ENCODE results near the gene PARD6B.
"Not testable (repeated sequence)": the region's sequence is repeated elsewhere in the genome, so short reads cannot be mapped to it uniquely, and the experiment has no call there.

Gene PARD6B

GRCh38 chr20:50794846-50795634 is 63.7 kb downstream of the PARD6B start, which contains the start of gene BCAS4:
BCAS4 (plus strand) TSS chr20:50795061; CDS start chr20:50795084, 23 bp downstream.
- H3K36me3 ChIP-seq (ENCODE audit: insufficient read depth, low read length): no peaks in the 10 kb centered on the region
- peaks cover 13% of the 10 kb centered on the region; the same call in 1 of the 2 replicates for H3K4me1 ChIP-seq (ENCODE audit: insufficient read depth, low read length)
- peak within 1 kb of the TSS; percentile 64 for H3K9ac ChIP-seq (ENCODE audit: low read depth, low read length)

GRCh38 chr20:50797142-50797541 is 65.8 kb downstream of the PARD6B start:
- Histone ChIP-seq H3K36me3 (ENCODE audit: insufficient read depth, low read length) (no peaks in the 10 kb centered on the region), H3K4me1 (ENCODE audit: insufficient read depth, low read length) (no peaks in the 10 kb centered on the region), H3K9ac (ENCODE audit: low read depth, low read length) (no peak overlapping the region), H3K9me3 (ENCODE audit: control insufficient read depth, insufficient read depth, low read length) (no peaks in the 10 kb centered on the region)

More at GRCh38 chr20:50794846-50795634, 63.7 kb downstream of the PARD6B start, which contains the start of gene BCAS4:
- H3K9me3 ChIP-seq (ENCODE audit: control insufficient read depth, insufficient read depth, low read length): no peaks in the 10 kb centered on the region

- H3K9ac ChIP-seq (ENCODE audit: low read depth, low read length): no peak overlapping the region
Observed at GRCh38 chr20:50798650-50799049, 67.3 kb downstream of the PARD6B start.

GRCh38 chr20:50799176-50799889 is 68.0 kb downstream of the PARD6B start:
- no peaks in the 10 kb centered on the region for H3K36me3 ChIP-seq (ENCODE audit: insufficient read depth, low read length)
- no peaks in the 10 kb centered on the region for H3K9me3 ChIP-seq (ENCODE audit: control insufficient read depth, insufficient read depth, low read length)
- H3K4me1 ChIP-seq (ENCODE audit: insufficient read depth, low read length): no peaks in the 10 kb centered on the region
- H3K9ac ChIP-seq (ENCODE audit: low read depth, low read length): no peak overlapping the region

More at GRCh38 chr20:50798650-50799049, 67.3 kb downstream of the PARD6B start:
- no peaks in the 10 kb centered on the region for H3K4me1 ChIP-seq (ENCODE audit: insufficient read depth, low read length)
- no peaks in the 10 kb centered on the region for H3K36me3 ChIP-seq (ENCODE audit: insufficient read depth, low read length)
- H3K9me3 ChIP-seq (ENCODE audit: control insufficient read depth, insufficient read depth, low read length): no peaks in the 10 kb centered on the region

GRCh38 chr20:50799890-50800550 is 68.6 kb downstream of the PARD6B start:
- H3K9ac ChIP-seq (ENCODE audit: low read depth, low read length): no peak overlapping the region
- H3K4me1 ChIP-seq (ENCODE audit: insufficient read depth, low read length): no peaks in the 10 kb centered on the region
- no peaks in the 10 kb centered on the region for H3K36me3 ChIP-seq (ENCODE audit: insufficient read depth, low read length)
- no peaks in the 10 kb centered on the region for H3K9me3 ChIP-seq (ENCODE audit: control insufficient read depth, insufficient read depth, low read length)

GRCh38 chr20:50800986-50801746 is 69.8 kb downstream of the PARD6B start:
- H3K4me1 ChIP-seq (ENCODE audit: insufficient read depth, low read length); H3K9ac ChIP-seq (ENCODE audit: low read depth, low read length); H3K9me3 ChIP-seq (ENCODE audit: control insufficient read depth, insufficient read depth, low read length); H3K36me3 ChIP-seq (ENCODE audit: insufficient read depth, low read length): not testable (repeated sequence)

GRCh38 chr20:50801747-50802125 is 70.4 kb downstream of the PARD6B start:
- H3K4me1 ChIP-seq (ENCODE audit: insufficient read depth, low read length): no peaks in the 10 kb centered on the region
- H3K36me3 ChIP-seq (ENCODE audit: insufficient read depth, low read length): no peaks in the 10 kb centered on the region
- no peaks in the 10 kb centered on the region for H3K9me3 ChIP-seq (ENCODE audit: control insufficient read depth, insufficient read depth, low read length)
- H3K9ac ChIP-seq (ENCODE audit: low read depth, low read length): no peak overlapping the region

GRCh38 chr20:50802289-50802688 is 70.9 kb downstream of the PARD6B start:
- no peaks in the 10 kb centered on the region for H3K36me3 ChIP-seq (ENCODE audit: insufficient read depth, low read length)
- no peaks in the 10 kb centered on the region for H3K4me1 ChIP-seq (ENCODE audit: insufficient read depth, low read length)

GRCh38 chr20:50804437-50805348 is 73.3 kb downstream of the PARD6B start:
- Histone ChIP-seq H3K36me3 (ENCODE audit: insufficient read depth, low read length) (no peaks in the 10 kb centered on the region), H3K9me3 (ENCODE audit: control insufficient read depth, insufficient read depth, low read length) (no peaks in the 10 kb centered on the region), H3K4me1 (ENCODE audit: insufficient read depth, low read length) (no peaks in the 10 kb centered on the region), H3K9ac (ENCODE audit: low read depth, low read length) (no peak overlapping the region)

More at GRCh38 chr20:50802289-50802688, 70.9 kb downstream of the PARD6B start:
- Histone ChIP-seq H3K9ac (ENCODE audit: low read depth, low read length) (no peak overlapping the region), H3K9me3 (ENCODE audit: control insufficient read depth, insufficient read depth, low read length) (no peaks in the 10 kb centered on the region)

- Histone ChIP-seq H3K9me3 (ENCODE audit: control insufficient read depth, insufficient read depth, low read length) (no peaks in the 10 kb centered on the region), H3K4me1 (ENCODE audit: insufficient read depth, low read length) (no peaks in the 10 kb centered on the region), H3K9ac (ENCODE audit: low read depth, low read length) (no peak overlapping the region), H3K36me3 (ENCODE audit: insufficient read depth, low read length) (no peaks in the 10 kb centered on the region; the same call in 1 of the 2 replicates)
Observed at GRCh38 chr20:50805349-50805684, 73.9 kb downstream of the PARD6B start.

GRCh38 chr20:50806126-50806768 is 74.9 kb downstream of the PARD6B start:
- no peaks in the 10 kb centered on the region for H3K4me1 ChIP-seq (ENCODE audit: insufficient read depth, low read length)
- H3K9ac ChIP-seq (ENCODE audit: low read depth, low read length): no peak overlapping the region
- H3K36me3 ChIP-seq (ENCODE audit: insufficient read depth, low read length): no peaks in the 10 kb centered on the region; the same call in 1 of the 2 replicates
- H3K9me3 ChIP-seq (ENCODE audit: control insufficient read depth, insufficient read depth, low read length): no peaks in the 10 kb centered on the region
